GM12875 (cell line): Measurements from ENCODE around the gene ADAMTS13.

Experiments
- H3K4me3 ChIP-seq: one replicate; pipeline ENCODE4 v1.5.1; 2011; ENCODE audit warnings: low read depth, low read length, control low read depth
- CTCF ChIP-seq: IDR thresholded peaks from 2 replicates; pipeline ENCODE4 v1.5.1; 2011; ENCODE audit warnings: low read depth, mild to moderate bottlenecking, control low read depth, inconsistent platforms, low read length, moderate library complexity, borderline replicate concordance; ENCODE audit not compliant: insufficient read depth

ADAMTS13 gene

GRCh38 chr9:133465984-133466383, 43.8 kb downstream of the ADAMTS13 start:
- no peak for TF ChIP-seq CTCF
- no peak overlapping the region for H3K4me3 ChIP-seq

GRCh38 chr9:133467101-133467500, 44.9 kb downstream of the ADAMTS13 start:
- no peak overlapping the region for H3K4me3 ChIP-seq
- TF ChIP-seq CTCF: 0 out of 2 replicates have a peak, but pooled peaks have one; percentile 7

GRCh38 chr9:133468374-133468773, 46.2 kb downstream of the ADAMTS13 start:
- H3K4me3 ChIP-seq: no peak overlapping the region
- no peak for TF ChIP-seq CTCF

GRCh38 chr9:133468777-133469421, 46.7 kb downstream of the ADAMTS13 start:
- H3K4me3 ChIP-seq: no peak overlapping the region

GRCh38 chr9:133470427-133470924, 48.3 kb downstream of the ADAMTS13 start:
- TF ChIP-seq CTCF: no peak
- H3K4me3 ChIP-seq: no peak overlapping the region

More at GRCh38 chr9:133468777-133469421, 46.7 kb downstream of the ADAMTS13 start:
- no peak for TF ChIP-seq CTCF

- H3K4me3 ChIP-seq: no peak overlapping the region
- TF ChIP-seq CTCF: no peak
Observed at GRCh38 chr9:133470988-133471387, 48.8 kb downstream of the ADAMTS13 start.
